Suppressor macrophage treated with lipopolysaccharide for 1 hour (primary cell): ENCODE results near the gene HECTD4.
"Not testable (repeated sequence)": the region's sequence is repeated elsewhere in the genome, so short reads cannot be mapped to it uniquely, and the experiment has no call there.

Source experiments
- DNase-seq, 3 donors: peaks; one replicate each; pipeline ENCODE4 v3.0.0-alpha.2; 2020 to 2022

Gene HECTD4

DNA sequence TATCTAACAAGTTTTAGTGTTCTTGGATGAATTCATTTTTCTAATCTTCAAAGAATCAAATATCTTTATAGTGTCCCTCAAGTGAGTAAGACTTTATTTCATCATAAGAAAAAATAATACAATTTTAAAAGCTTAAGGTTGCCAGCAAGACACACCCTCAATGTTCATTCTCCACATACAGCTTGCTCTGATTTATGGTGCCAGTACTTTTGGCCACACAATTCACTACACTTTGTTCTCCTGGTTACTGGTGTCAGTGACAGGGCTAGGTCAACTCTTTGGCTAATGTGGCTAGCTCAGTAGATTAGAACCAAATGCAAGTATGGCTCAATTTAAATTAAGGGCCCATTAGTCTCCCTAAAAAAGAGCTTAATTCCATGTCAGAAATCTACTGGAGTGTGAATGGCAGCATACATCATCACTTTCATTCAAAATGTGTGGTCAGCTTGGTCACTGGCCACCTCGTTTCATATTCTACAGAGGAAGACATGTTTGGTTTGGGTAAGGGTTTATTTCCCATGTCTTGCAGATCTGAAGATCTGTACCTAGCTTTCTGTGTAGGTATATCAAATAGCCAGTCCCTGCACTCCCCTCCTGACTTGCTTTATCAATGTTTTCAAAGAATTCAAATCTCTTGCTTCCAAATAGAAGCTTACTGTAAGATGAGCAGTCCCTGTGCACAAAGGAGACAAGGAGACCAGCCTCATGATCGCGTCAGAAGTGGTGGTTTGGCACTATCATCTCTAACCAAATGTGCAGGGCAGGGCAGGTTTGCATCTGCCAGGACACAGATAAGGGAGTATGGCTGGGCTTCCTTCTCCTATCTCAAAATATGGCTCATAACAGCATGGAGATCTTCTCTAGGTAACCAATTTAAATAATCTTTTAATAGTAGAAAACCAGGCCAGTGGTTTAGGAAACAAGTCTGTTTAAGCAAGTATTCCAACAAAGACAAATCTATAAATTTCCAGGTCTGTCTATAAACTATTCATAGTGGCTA, 31.3 kb downstream of the HECTD4 start:
- no peak for DNase-seq

DNA sequence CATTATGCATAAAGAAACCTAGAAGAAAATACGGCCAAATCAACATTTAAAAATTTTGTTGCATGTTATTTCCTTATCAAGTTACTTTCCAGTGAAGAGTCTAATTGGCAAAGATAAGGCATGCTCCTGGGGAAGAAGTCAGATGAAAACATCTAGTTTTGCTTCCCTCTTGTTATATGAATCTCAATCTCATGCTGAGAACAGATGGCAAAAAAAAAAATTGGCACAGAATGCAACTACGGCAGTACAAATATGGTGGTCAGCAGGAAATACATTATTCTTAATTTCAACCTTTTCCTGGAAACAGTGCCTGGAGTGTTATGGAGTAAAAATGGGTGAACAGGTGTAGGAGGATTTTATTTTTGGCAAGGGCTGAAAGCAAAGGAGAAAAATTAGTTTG, 32.8 kb downstream of the HECTD4 start:
- DNase-seq: no peak

DNA sequence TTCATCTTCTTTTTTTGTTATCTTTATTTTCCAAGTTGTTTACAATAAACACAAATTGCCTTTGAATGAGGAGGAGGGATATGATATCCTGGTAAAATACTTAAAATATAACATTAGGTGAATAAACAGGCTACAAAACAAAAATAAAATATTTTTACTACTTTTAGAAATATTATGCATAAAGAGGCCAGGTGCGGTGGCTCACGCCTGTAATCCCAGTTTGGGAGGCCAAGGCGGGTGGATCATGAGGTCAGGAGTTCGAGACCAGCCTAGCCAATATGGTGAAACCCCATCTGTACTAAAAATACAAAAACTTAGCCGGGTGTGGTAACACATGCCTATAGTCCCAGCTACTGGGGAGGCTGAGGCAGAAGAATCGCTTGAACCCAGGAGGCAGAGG, 33.3 kb downstream of the HECTD4 start:
- not testable (repeated sequence) for DNase-seq

DNA sequence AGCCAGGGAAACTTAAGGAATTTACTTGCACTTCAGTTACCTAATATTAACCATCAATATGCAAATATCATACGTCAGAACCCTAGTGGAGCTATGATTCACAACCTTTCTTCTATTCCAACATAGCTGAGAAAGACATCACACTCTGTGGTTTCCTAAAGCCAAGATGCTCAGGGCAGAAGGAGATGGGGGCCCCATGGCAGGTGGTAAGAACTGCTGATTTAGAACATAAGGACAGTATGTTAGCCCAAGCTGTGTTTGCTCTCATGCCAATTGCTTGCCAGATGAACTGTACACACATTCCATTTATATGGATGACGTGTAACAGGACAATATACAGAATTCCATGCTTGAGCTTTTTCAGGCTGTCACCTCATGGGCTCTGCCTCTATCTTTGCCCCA, 34.6 kb downstream of the HECTD4 start:
- peak; percentile 2 to 64 (median 23) for DNase-seq

- no peak for DNase-seq
Measured at GRCh38 chr12:112346194-112346593, 36.0 kb downstream of the HECTD4 start.

DNA sequence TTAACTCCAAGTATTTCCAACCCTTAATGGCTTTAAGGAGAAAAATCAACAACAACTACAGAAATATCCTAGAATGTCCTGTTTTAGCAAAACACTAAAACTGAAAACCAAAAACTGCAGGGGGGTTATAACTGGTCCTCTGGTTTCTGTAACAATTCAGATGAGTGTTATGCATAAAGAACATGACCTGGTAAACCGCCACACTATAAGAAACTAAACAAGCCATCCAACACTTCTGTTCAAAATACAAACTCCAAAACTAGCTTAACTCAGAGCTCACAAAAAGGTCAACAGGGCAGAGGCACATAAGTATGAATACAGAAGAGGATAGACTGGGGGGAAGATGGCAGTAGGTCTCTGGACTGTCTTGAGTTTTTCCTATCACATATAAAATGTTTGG, 38.0 kb downstream of the HECTD4 start:
- DNase-seq: no peak

- DNase-seq: peak in 1 of 3 donors; percentile 17
Measured at GRCh38 chr12:112342587-112342986, 39.6 kb downstream of the HECTD4 start.

- no peak for DNase-seq
Measured at GRCh38 chr12:112341046-112341825, 41.0 kb downstream of the HECTD4 start.

DNA sequence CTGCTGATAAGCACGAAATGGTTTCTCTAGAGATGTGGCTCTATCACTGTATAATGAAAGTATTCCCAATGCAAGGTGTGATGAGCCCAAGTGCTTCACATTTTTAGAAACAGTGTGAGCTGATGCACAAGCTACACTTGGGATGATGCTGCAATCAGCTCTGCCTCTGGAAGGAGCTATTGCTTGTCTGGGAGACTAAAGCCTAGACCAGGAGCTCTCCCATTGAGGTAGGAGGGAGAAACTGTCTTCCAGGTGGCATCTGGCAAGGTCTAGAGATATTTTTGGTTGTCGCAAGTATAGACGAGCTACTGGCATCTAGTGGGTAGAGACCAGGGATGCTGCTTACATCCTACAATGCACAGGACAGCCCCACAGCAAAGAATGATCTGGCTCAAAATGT, 42.0 kb downstream of the HECTD4 start:
- DNase-seq: no peak

DNA sequence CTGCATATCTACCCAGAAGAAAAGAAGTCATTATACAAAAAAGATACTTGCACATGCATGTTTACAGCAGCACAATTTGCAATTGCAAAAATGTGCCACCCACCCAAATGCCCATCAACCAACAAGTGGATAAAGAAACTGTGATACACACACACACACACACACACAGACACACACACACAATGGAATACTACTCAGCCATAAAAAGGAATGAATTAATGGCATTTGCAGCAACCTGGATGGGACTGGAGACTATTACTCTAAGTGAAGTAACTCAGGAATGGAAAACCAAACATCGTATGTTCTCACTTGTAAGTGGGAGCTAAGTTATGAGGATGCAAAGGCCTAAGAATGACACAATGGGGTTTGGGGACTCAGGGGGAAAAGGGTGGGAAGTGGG, 47.2 kb downstream of the HECTD4 start:
- not testable (repeated sequence) for DNase-seq

DNA sequence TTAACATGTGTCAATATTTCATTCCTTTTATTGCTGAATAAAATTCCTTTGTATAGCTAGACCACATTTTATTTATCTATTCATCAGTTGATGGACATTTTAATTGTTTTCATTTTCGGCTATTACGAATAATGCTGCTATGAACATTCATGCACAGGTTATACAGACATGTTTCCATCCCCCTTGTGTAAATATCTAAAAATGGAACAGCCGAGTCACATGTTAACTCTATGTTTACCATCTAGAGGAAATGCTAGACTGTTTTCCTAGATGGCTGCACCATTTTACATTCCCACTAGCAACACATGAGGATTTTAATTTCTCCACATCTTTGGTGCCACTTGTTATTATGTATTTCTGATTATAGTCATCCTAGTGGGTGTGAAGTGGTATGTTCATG, 49.2 kb downstream of the HECTD4 start:
- no peak for DNase-seq

- DNase-seq: peak; percentile 58 to 62 (median 59)
Measured at GRCh38 chr12:112331886-112332285, 50.3 kb downstream of the HECTD4 start.

- DNase-seq: no peak
Measured at GRCh38 chr12:112330706-112331105, 51.5 kb downstream of the HECTD4 start.

DNA sequence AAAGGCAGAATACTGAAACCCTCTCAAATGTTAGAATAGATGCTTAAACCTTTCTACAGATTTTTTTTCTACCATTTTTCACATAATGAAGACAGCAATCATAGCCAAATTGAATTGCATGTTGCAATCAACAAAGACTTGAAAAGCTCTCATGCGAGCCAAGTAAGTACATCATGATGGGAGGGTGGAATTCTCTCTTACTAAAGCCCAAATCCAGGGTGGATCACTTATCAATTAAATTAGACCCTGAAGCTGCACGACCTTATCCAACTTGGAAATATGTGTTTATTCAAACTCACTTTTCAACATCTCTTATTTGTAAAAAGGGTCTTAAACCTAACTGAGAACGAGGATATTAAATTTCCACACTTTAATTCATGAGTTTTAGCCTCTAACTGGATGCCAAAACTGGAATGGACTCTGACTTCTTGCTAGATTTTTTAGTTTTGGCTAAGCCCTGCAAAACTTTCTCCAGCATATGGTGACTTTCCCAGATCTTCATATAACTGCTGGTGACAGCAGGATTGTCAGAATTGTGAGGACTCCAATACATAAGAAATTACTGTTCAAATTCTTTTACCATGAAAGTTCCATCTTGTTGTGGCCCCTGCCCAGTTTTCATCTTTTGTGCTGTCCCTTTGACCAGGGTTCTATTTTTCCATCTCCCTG, 53.6 kb downstream of the HECTD4 start:
- no peak for DNase-seq

GRCh38 chr12:112327209-112327938, 54.9 kb downstream of the HECTD4 start:
- no peak for DNase-seq

- DNase-seq: no peak
Measured at GRCh38 chr12:112325622-112326207, 56.5 kb downstream of the HECTD4 start.

- DNase-seq: no peak
Measured at GRCh38 chr12:112325157-112325556, 57.1 kb downstream of the HECTD4 start.

DNA sequence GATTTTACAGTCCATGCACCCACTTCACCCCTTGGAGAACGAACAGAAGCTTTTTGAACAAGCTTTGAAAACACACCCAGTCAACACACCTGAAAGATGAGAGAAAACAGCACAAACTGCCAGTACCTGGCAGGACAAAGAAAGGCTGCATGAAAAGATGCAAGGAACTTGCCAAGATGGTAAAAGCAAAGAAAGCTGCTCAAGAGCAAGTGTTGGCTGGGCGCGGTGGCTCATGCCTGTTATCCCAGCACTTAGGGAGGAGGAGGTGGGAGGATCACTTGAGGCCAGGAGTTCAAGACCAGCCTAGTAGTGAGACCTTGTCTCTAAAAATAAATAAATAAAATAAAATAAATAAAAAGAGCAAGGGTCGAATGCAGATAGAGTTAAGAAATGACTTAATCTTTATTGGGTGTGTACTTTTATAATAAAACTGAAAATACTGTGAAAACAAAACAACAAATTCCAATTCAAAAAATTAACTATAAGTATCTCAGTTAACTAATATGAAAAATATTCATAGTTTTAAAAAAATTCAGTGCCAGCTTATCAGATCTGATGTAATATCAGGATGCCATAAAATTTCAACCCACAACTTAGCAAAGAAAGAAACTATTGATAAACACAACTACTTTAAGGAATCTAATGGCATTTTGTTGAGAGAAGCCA, 59.2 kb downstream of the HECTD4 start:
- DNase-seq: no peak

GRCh38 chr12:112322441-112322840, 59.8 kb downstream of the HECTD4 start:
- no peak for DNase-seq

GRCh38 chr12:112321245-112321644, 61.0 kb downstream of the HECTD4 start:
- no peak for DNase-seq

DNA sequence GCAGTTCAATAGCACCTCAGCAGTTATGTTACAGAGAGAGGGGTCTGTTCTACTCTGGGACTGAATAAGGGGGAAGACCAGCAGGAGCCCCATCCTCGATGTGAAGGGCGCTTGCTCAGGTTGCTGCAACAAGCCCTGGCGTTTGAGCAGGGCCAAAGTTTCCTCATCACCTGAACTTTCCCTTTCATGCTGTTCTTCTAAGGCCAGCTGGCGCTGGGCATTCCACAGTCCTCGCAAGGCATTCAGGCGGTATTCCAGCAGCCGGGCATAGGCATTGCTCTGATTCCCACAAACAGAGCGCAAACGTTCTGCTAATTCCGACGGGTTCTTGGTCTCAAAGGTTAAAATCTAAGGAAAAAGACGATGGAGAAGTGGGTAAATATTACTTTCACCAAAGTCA, 62.8 kb downstream of the HECTD4 start:
- DNase-seq: no peak

DNA sequence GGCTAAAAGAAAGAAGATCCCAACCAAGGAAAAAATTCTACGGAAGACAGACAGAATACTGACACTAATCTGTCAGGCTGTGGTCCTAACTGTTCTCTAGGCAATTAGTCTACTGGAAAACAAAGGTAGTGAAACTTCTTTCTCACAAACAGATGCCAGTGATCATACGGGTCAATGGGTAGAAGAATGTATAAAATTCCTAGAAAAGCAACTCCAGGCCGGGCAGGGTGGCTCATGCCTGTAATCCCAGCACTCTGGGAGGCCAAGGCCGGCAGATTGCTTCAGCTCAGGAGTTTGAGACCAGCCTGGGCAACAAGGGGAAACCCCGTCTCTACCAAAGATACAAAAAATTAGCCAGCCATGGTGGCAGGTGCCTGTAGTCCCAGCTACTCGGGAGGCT, 64.8 kb downstream of the HECTD4 start:
- DNase-seq: no peak
